LoVo (cell line): ENCODE data around the gene SYT13.
"Not testable (repeated sequence)": the region's sequence is repeated elsewhere in the genome, so short reads cannot be mapped to it uniquely, and the experiment has no call there.

ENCODE experiments used
- DNase-seq: peaks from one replicate; pipeline ENCODE4 v3.0.0-alpha.2; 2016; ENCODE audit warnings: low spot score

Gene SYT13

DNA sequence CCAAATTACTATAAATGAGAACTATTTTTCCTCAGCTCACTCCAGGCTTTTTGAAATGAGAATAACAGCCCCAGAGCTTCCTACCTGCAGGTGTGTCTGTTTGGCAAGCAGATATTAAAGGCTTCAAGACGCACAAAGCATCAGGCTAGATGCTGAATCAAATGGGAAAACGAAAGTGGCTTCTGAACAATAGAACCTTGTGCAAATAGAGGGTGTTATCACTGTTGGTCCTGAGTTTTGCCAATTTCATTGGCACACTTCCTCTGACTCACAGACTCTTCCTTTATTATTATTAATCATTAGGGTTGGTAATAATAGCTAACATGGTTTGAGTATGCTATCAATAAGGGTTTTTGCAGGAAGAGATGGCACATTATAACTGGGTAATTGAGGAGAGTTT is 13.4 kb downstream of the SYT13 start:
- DNase-seq: no peak

- DNase-seq: no peak
These were observed 15.0 kb downstream of the SYT13 start for GRCh38 chr11:45270946-45271716.

- no peak for DNase-seq
These were observed 16.5 kb downstream of the SYT13 start for GRCh38 chr11:45269678-45270077.

GRCh38 chr11:45267652-45268299 is 18.4 kb downstream of the SYT13 start:
- no peak for DNase-seq

DNA sequence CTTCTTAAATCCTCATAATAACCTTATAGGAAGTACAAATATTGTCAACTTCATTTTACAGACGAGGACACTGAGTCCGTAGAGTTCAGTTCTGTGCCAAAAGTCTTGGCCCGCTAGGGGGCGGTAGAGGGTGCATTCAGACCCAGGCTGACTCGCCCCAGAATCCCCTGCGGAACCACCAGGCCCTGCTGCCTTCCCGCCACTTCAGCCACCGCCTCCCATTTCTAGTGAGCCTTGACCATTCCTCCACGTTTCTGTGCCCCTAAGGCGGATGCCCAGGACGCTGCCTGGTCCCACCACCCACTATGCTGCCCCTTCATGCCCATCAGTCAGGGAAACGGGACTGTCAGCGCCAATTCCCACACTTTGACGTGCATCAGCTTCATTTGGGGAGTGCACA is 19.1 kb downstream of the SYT13 start:
- DNase-seq: no peak

DNA sequence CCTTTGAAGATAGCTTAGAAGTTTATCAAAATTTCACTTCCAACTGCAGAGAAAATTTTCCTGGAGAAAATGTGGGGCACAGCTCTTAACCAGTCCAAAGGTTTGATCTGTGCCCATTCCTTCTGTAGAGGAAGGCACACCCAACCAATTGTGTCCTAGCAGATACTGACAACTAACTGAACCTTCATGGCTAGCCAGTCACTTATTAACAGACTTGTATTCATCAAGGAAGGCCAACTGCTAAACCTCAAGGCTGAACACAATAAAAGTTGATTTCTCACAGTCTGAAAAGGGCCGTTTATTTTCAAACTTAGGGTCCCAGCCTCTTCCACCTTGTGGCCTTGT is 19.5 kb downstream of the SYT13 start:
- no peak for DNase-seq

GRCh38 chr11:45265969-45266675 is 20.0 kb downstream of the SYT13 start:
- DNase-seq: no peak

GRCh38 chr11:45264839-45265515 is 21.2 kb downstream of the SYT13 start:
- DNase-seq: peak; percentile 12

- no peak for DNase-seq
These were observed 22.4 kb downstream of the SYT13 start for GRCh38 chr11:45263773-45264172.

DNA sequence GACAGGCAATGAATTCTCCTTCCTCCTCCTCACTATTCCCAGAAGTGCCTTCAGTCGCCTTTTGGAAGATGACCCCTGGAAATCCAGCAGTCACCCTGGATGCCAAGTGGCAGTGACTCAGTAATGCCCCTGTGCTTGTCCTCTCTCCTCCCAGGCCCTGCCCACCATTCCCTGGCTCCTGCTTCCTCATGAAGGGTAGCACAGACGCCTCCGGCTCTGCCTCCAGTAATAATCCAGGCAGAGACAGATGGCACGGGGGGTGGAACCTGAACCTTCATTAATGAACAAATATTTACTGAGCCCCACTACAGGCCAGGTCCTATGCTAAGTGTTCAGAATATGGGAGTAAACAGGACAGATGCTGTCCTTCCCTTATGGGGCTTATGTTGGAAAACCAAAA is 23.2 kb downstream of the SYT13 start:
- DNase-seq: no peak

GRCh38 chr11:45260071-45260470 is 26.1 kb downstream of the SYT13 start:
- no peak for DNase-seq

GRCh38 chr11:45259592-45259991 is 26.5 kb downstream of the SYT13 start:
- DNase-seq: peak; percentile 80

GRCh38 chr11:45258982-45259530 is 27.1 kb downstream of the SYT13 start:
- no peak for DNase-seq

DNA sequence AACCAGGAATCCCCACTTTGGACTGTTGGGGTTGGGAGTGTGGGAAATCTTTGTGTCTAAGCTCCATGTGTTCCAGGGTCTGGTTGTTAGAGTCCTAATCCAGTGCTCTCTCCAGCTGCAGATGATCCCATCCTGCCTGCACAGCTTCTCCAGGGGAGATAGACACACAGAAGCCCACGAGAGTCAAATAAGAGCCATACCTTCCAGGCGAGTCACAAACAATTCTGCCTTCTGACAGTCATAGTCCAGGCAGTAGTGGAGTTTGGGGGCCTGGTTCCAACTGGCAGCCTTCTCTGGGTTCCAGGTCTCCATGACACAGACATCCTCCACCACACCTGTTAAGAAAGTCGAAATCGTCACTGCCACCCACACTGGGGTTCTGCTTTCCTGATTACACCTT is 32.1 kb downstream of the SYT13 start:
- DNase-seq: no peak

- DNase-seq: no peak
These were observed 32.5 kb downstream of the SYT13 start for GRCh38 chr11:45253640-45254039.

GRCh38 chr11:45252877-45253276 is 33.3 kb downstream of the SYT13 start:
- no peak for DNase-seq

DNA sequence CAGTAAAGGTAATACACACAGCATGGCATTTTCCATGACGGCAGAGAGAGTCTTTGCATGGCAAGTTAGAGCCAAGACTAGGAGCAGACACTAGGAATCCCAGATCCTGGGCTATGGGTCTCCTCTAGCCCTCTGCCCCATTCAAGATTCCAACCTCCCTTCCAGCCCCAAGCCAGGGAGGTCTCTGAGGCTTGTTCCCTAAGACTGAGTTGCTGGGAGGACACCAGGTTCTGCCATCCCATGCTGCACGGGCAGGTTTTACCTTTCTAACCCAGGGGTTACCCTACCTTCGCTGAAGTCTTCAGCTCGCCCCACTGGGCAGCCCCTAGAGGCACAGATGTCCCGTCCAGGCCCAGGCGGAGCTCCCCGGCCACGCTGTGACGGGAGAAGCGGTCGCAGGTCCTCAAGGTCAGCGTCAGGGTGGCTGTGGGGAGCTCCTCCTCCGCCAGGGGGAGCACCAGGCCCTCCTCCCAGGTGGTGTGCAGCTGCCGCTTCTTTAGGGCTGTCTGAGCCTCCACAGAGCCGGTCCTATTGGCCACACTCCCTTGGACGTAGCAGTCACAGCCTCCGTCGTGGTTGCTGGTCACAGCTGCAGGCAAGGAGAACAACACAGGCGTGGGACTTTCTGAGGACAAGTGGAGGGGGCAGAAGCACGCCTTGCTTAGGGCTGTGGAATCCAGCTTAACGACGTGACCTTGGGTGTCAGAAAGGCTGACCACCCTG is 33.8 kb downstream of the SYT13 start:
- peak; percentile 17 for DNase-seq

DNA sequence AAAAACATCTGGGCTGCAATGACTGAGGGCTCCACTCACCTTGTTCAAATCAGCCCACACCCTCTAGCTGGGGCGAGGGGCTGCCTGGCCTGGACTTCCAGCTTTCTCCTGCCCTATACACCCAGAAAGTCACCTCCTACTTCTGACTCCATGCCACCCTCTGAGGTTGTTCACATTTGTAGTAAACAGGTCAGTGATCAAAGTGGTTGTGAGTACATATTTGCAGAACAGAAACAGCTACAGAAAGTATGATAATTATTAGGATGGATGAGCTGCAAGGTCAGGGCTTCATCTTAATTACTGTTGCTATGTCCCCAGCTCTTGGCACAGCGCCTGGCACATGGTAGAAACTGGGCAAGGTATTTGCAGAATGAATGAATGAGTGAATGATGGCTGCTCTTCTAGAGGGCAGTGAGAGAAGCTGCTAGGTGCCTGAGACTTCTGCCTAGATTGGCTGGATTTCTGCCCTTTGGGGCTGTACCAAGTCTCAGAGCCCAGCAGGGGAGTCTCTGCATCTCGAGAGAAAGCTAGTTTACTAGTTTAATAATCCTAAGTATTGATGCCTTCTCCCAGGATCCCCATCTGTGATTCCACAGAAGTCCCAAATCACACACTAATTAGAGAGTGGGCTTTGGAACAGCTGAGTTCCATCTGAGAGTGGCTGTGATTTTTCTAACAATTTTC is 36.0 kb downstream of the SYT13 start:
- no peak for DNase-seq

DNA sequence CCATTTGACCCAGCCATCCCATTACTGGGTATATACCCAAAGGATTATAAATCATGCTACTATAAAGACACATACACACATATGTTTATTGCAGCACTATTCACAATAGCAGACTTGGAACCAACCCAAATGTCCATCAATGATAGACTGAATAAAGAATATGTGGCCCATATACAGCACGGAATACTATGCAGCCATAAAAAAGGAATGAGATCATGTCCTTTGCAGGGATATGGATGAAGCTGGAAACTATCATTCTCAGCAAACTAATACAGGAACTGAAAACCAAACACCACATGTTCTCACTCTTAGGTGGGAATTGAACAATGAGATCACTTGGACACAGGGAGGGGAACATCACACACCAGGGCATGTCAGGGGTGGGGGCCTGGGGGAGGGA is 36.8 kb downstream of the SYT13 start:
- DNase-seq: not testable (repeated sequence)

GRCh38 chr11:45248501-45249011 is 37.6 kb downstream of the SYT13 start:
- no peak for DNase-seq

DNA sequence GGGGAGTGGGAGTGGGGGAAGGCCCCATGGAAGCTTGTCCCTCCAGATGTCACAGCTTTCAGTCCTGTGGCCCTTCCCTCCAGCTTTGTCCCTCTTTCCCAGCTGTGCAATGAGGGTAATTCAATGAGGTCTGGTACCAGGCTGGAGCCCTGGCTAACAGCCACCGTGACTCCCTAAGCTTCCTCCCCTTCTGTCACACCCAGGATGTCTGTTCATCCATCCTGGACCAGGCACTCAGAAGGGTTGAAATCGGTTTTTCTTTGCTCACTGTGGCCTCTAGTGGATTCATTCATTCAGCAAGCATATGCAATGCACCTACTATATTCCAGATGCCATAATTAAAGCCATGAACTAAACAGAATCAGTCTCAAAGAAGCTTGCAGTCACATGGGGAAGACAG is 38.7 kb downstream of the SYT13 start:
- DNase-seq: no peak
